ENCODE measurements around the gene FAAP20.

DNA sequence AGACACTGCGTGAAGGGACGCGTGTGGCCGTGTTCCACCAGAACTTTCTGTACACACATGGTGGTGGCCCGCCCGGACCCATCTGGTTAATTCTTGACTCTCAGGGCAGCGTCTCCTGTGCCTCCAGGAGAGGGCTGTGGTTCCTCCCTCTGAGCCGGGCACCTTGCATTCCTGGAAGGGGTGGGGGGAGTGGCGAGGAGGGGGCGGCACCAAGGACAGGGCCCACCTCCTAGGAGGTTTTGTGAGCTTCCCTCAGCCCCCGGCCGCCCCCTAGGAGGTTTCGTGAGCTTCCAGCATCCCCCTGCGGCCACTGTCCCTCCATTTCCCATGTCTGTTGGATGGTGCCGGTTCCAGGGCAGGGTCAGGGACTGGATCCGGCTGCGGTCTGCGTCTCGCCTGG is 28.9 kb downstream of the FAAP20 start:
- TF ChIP-seq, protein P1, sequence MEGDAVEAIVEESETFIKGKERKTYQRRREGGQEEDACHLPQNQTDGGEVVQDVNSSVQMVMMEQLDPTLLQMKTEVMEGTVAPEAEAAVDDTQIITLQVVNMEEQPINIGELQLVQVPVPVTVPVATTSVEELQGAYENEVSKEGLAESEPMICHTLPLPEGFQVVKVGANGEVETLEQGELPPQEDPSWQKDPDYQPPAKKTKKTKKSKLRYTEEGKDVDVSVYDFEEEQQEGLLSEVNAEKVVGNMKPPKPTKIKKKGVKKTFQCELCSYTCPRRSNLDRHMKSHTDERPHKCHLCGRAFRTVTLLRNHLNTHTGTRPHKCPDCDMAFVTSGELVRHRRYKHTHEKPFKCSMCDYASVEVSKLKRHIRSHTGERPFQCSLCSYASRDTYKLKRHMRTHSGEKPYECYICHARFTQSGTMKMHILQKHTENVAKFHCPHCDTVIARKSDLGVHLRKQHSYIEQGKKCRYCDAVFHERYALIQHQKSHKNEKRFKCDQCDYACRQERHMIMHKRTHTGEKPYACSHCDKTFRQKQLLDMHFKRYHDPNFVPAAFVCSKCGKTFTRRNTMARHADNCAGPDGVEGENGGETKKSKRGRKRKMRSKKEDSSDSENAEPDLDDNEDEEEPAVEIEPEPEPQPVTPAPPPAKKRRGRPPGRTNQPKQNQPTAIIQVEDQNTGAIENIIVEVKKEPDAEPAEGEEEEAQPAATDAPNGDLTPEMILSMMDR (IDR thresholded peaks at IDR 0.05; ENCODE audit: low read length), result no peak
- no peak for TF ChIP-seq EZH2 (IDR thresholded peaks at IDR 0.05; ENCODE audit: borderline replicate concordance, low read length)

Data from OCI-LY1 (cell line).